GM23248 (cell line): Measurements from ENCODE around the gene BCL11B. TPM values are rescaled to one million over a fixed set of nuclear protein-coding genes. Genes with fewer than 3 reads are reported as not detected.

Experiments used
- DNase-seq: peaks from one replicate; pipeline ENCODE4 v3.0.0-alpha.2; 2015
- H2AFZ ChIP-seq: fragments of 200-600 bp; sonication (generic); 2 replicates; pipeline ENCODE4 v1.6.1; 2016; ENCODE audit warnings: antibody characterized with exemption
- H3F3A ChIP-seq: fragments of 200-600 bp; sonication (generic); 2 replicates; pipeline ENCODE4 v1.6.1; 2016; ENCODE audit warnings: mild to moderate bottlenecking, antibody characterized with exemption, mixed run types; ENCODE audit not compliant: insufficient read depth
- H3K27ac ChIP-seq: fragments of 200-600 bp; sonication (generic); 2 replicates; pipeline ENCODE4 v1.5.1; 2016; ENCODE audit warnings: mild to moderate bottlenecking
- H3K27me3 ChIP-seq: fragments of 200-600 bp; sonication (generic); replicated peaks from 2 replicates; pipeline ENCODE4 v1.6.1; 2016; ENCODE audit warnings: mild to moderate bottlenecking; ENCODE audit not compliant: insufficient read depth
- H3K36me3 ChIP-seq: fragments of 200-600 bp; sonication (generic); 2 replicates; pipeline ENCODE4 v1.6.1; 2016; ENCODE audit warnings: low read depth, mild to moderate bottlenecking
- H3K4me1 ChIP-seq: fragments of 200-600 bp; sonication (generic); 2 replicates; pipeline ENCODE4 v1.6.1; 2016; ENCODE audit warnings: mild to moderate bottlenecking; ENCODE audit not compliant: insufficient read depth
- H3K4me2 ChIP-seq: fragments of 200-600 bp; sonication (generic); one replicate; pipeline ENCODE4 v1.6.1; 2016; ENCODE audit warnings: mild to moderate bottlenecking; ENCODE audit not compliant: unreplicated experiment
- H3K4me3 ChIP-seq: fragments of 200-600 bp; sonication (generic); 2 replicates; pipeline ENCODE4 v1.5.1; 2016; ENCODE audit warnings: mild to moderate bottlenecking
- H3K79me2 ChIP-seq: fragments of 200-600 bp; sonication (generic); 2 replicates; pipeline ENCODE4 v1.6.1; 2016; ENCODE audit warnings: mild to moderate bottlenecking; ENCODE audit not compliant: insufficient read depth
- H3K9ac ChIP-seq: fragments of 200-600 bp; sonication (generic); 2 replicates; pipeline ENCODE4 v1.6.1; 2016; ENCODE audit warnings: mild to moderate bottlenecking
- H3K9me2 ChIP-seq: fragments of 200-600 bp; sonication (generic); 2 replicates; pipeline ENCODE4 v1.6.1; 2016; ENCODE audit warnings: mixed run types, mild to moderate bottlenecking, moderate library complexity; ENCODE audit not compliant: insufficient read depth
- H3K9me3 ChIP-seq: fragments of 200-600 bp; sonication (generic); one replicate; pipeline ENCODE4 v1.6.1; 2017; ENCODE audit warnings: low read depth
- H4K20me1 ChIP-seq: fragments of 200-600 bp; sonication (generic); 2 replicates; pipeline ENCODE4 v1.6.0; 2016; ENCODE audit not compliant: insufficient read depth
- EZH2 ChIP-seq: fragments of 200-600 bp; sonication (generic); IDR thresholded peaks from 2 replicates; pipeline ENCODE4 v1.6.1; 2018; ENCODE audit warnings: antibody characterized with exemption, mild to moderate bottlenecking; ENCODE audit not compliant: insufficient read depth, poor library complexity, severe bottlenecking
- EZH2phosphoT487 ChIP-seq: fragments of 200-600 bp; sonication (generic); IDR thresholded peaks from 2 replicates; pipeline ENCODE4 v1.6.1; 2018; ENCODE audit warnings: antibody characterized with exemption, moderate library complexity, mild to moderate bottlenecking, low read depth; ENCODE audit not compliant: insufficient read depth
- WGBS, 2 experiments: methylation state at CpG; one replicate each; pipeline ENCODE4 v1.1.6; 2015 to 2017; ENCODE audit warnings: low lambda C conversion rate in 2 of 2, low coverage in 1 of 2; ENCODE audit errors: missing lambda C conversion rate in 2 of 2; 5-methylcytosine and 5-hydroxymethylcytosine counted together
- in situ Hi-C: fragments of 300-500 bp; cut with MboI; formaldehyde crosslinking; loops from 2 replicates; pipeline ENCODE4 v1.15.0; 2020
- polyA plus RNA-seq: library from polyadenylated mRNA; unstranded; fragments of >200 nt; fragmentation: Nextera tagmentation; extraction: Ambion mirVana; gene quantifications from 2 replicates; pipeline ENCODE4 v1.2.1, GENCODE V29; 2016
- total RNA-seq: library from RNA; depleted of rRNA; stranded (reverse); fragments of >200 nt; shearing (Covaris generic); gene quantifications from 2 replicates; pipeline ENCODE4 v1.2.3, GENCODE V29; 2014

BCL11B gene
- total and polyA plus RNA-seq, 2 experiments from 2014 or later: not detected

GRCh38 chr14:99246536-99247097, 25.4 kb downstream of the BCL11B start:
- no peak overlapping the region for H3K4me3 ChIP-seq
- no peaks in the 10 kb centered on the region for H3F3A ChIP-seq
- H2AFZ ChIP-seq: no peak overlapping the region
- DNase-seq: no peak
- H3K79me2 ChIP-seq: no peaks in the 10 kb centered on the region
- no peaks in the 10 kb centered on the region for H3K9me3 ChIP-seq
- no peak overlapping the region for H3K27ac ChIP-seq
- H3K9me2 ChIP-seq: no peaks in the 10 kb centered on the region
- no peak overlapping the region for H3K4me2 ChIP-seq
- in situ Hi-C loops: no loop called here
- H3K27me3 ChIP-seq: peaks cover 41% of the 10 kb centered on the region
- H4K20me1 ChIP-seq: no peaks in the 10 kb centered on the region
- TF ChIP-seq EZH2phosphoT487 (no peak), EZH2 (no peak)
- no peaks in the 10 kb centered on the region for H3K36me3 ChIP-seq
- no peaks in the 10 kb centered on the region for H3K4me1 ChIP-seq
- whole genome bisulfite sequencing, 2 experiments: 5 to 6% methylated on average over 25 to 40 of the region's 40 CpGs
- H3K9ac ChIP-seq: no peak overlapping the region

GRCh38 chr14:99245564-99246511, 26.2 kb downstream of the BCL11B start:
- Histone ChIP-seq H3K27me3 (peaks cover 41% of the 10 kb centered on the region), H3K9me3 (no peaks in the 10 kb centered on the region), H3K9ac (no peak overlapping the region), H3K79me2 (no peaks in the 10 kb centered on the region), H3K27ac (no peak overlapping the region), H3K4me3 (no peak overlapping the region), H3K4me2 (no peak overlapping the region), H4K20me1 (no peaks in the 10 kb centered on the region), H3K36me3 (no peaks in the 10 kb centered on the region), H3K4me1 (no peaks in the 10 kb centered on the region), H3K9me2 (no peaks in the 10 kb centered on the region), H2AFZ (no peak overlapping the region), H3F3A (no peaks in the 10 kb centered on the region)
- 8 to 9% methylated on average over 49 to 77 of the region's 83 CpGs for WGBS, 2 experiments
- in situ Hi-C loops: no loop called here
- no peak for DNase-seq
- no peak for TF ChIP-seq EZH2

- H3K4me3 ChIP-seq: no peak overlapping the region
- H3K9ac ChIP-seq: no peak overlapping the region
- H3K4me1 ChIP-seq: no peaks in the 10 kb centered on the region
- H3K27me3 ChIP-seq: peaks cover 41% of the 10 kb centered on the region
- no peak overlapping the region for H2AFZ ChIP-seq
- H3K79me2 ChIP-seq: no peaks in the 10 kb centered on the region
- no peaks in the 10 kb centered on the region for H4K20me1 ChIP-seq
- 51 to 63% methylated on average over 11 to 15 of the region's 15 CpGs for WGBS, 2 experiments
- H3K36me3 ChIP-seq: no peaks in the 10 kb centered on the region
- H3K9me3 ChIP-seq: no peaks in the 10 kb centered on the region
- TF ChIP-seq EZH2phosphoT487: no peak
- no peak for TF ChIP-seq EZH2
- H3K4me2 ChIP-seq: no peak overlapping the region
- in situ Hi-C loops: no loop called here
- no peaks in the 10 kb centered on the region for H3K9me2 ChIP-seq
- H3K27ac ChIP-seq: no peak overlapping the region
- no peaks in the 10 kb centered on the region for H3F3A ChIP-seq
- no peak for DNase-seq
Measured at GRCh38 chr14:99244941-99245563, 26.9 kb downstream of the BCL11B start.

- Histone ChIP-seq H3K27me3 (peaks cover 41% of the 10 kb centered on the region), H3K36me3 (no peaks in the 10 kb centered on the region), H3K79me2 (no peaks in the 10 kb centered on the region), H3K4me2 (no peak overlapping the region), H3F3A (no peaks in the 10 kb centered on the region), H2AFZ (no peak overlapping the region), H3K9ac (no peak overlapping the region), H3K4me3 (no peak overlapping the region), H3K4me1 (no peaks in the 10 kb centered on the region), H3K9me2 (no peaks in the 10 kb centered on the region), H3K27ac (no peak overlapping the region), H4K20me1 (no peaks in the 10 kb centered on the region), H3K9me3 (no peaks in the 10 kb centered on the region)
- TF ChIP-seq EZH2 (no peak), EZH2phosphoT487 (no peak)
- WGBS, 2 experiments: 63 to 66% methylated on average over 16 of the region's 16 CpGs
- in situ Hi-C loops: no loop called here
- no peak for DNase-seq
Measured at GRCh38 chr14:99244367-99244901, 27.6 kb downstream of the BCL11B start.
